Osteocyte (in vitro differentiated cells): ENCODE data around the gene DCST2. TPM values are rescaled to one million over a fixed set of nuclear protein-coding genes. Genes with fewer than 3 reads are reported as not detected.

Experiments used
- DNase-seq: peaks from one replicate; pipeline ENCODE4 v3.0.0; 2021; ENCODE audit warnings: mixed read lengths; ENCODE audit not compliant: unreplicated experiment; ENCODE audit errors: extremely low spot score
- H3K27ac Mint-ChIP-seq: one replicate; pipeline ENCODE4 v1.8.0; 2021; ENCODE audit warnings: mild to moderate bottlenecking, mixed read lengths; ENCODE audit not compliant: unreplicated experiment
- H3K27me3 Mint-ChIP-seq: one replicate; pipeline ENCODE4 v1.8.0; 2021; ENCODE audit warnings: mixed read lengths; ENCODE audit not compliant: unreplicated experiment
- H3K36me3 Mint-ChIP-seq: one replicate; pipeline ENCODE4 v1.8.0; 2021; ENCODE audit warnings: mixed read lengths; ENCODE audit not compliant: unreplicated experiment
- H3K4me1 Mint-ChIP-seq: one replicate; pipeline ENCODE4 v1.8.0; 2021; ENCODE audit warnings: mixed read lengths; ENCODE audit not compliant: unreplicated experiment
- H3K4me3 Mint-ChIP-seq: one replicate; pipeline ENCODE4 v1.8.0; 2021; ENCODE audit warnings: mild to moderate bottlenecking, moderate library complexity, mixed read lengths; ENCODE audit not compliant: unreplicated experiment
- H3K9me3 Mint-ChIP-seq: one replicate; pipeline ENCODE4 v1.8.0; 2021; ENCODE audit warnings: mixed read lengths; ENCODE audit not compliant: unreplicated experiment
- CTCF ChIP-seq: fragments of 200-600 bp; sonication (generic); IDR thresholded peaks from 2 replicates; pipeline ENCODE4 v1.5.0; 2021; ENCODE audit warnings: antibody characterized with exemption, mild to moderate bottlenecking, moderate library complexity
- total RNA-seq: library from RNA; stranded (reverse); gene quantifications from 2 replicates; pipeline ENCODE4 v1.2.1, GENCODE V29; 2021

Gene DCST2
- total RNA-seq, 1 donor from 2014 or later, result 0.75 TPM

- DNase-seq, result no peak
- Mint-ChIP-seq H3K36me3 (peaks cover 7% of the 10 kb centered on the region), H3K27ac (no peak overlapping the region), H3K4me1 (peaks cover 45% of the 10 kb centered on the region), H3K4me3 (no peak overlapping the region), H3K27me3 (no peaks in the 10 kb centered on the region), H3K9me3 (no peaks in the 10 kb centered on the region)
- TF ChIP-seq CTCF, result no peak
Observed at GRCh38 chr1:154971341-154971998, 62.1 kb downstream of the DCST2 start.

- Mint-ChIP-seq H3K4me3 (no peak within 1 kb of the TSS), H3K36me3 (peaks cover 8% of the 10 kb centered on the region), H3K27ac (no peak within 1 kb of the TSS), H3K4me1 (peaks cover 45% of the 10 kb centered on the region), H3K9me3 (no peaks in the 10 kb centered on the region), H3K27me3 (no peaks in the 10 kb centered on the region)
- TF ChIP-seq CTCF, result no peak
- DNase-seq, result peak; percentile 96
Observed at GRCh38 chr1:154970631-154971340, 62.8 kb downstream of the DCST2 start, which contains the start of gene SHC1. TSS of gene SHC1 (minus strand) at chr1:154970747. CDS start at chr1:154970526, 221 bp downstream.

- no peak for DNase-seq
- TF ChIP-seq CTCF, result no peak
- Mint-ChIP-seq H3K9me3 (no peaks in the 10 kb centered on the region), H3K4me3 (no peak overlapping the region), H3K4me1 (peaks cover 47% of the 10 kb centered on the region), H3K27ac (no peak overlapping the region), H3K27me3 (no peaks in the 10 kb centered on the region), H3K36me3 (peaks cover 13% of the 10 kb centered on the region)
Observed at GRCh38 chr1:154969860-154970452, 63.6 kb downstream of the DCST2 start.

GRCh38 chr1:154969246-154969645, 64.3 kb downstream of the DCST2 start:
- no peak for DNase-seq
- Mint-ChIP-seq H3K4me1 (peaks cover 47% of the 10 kb centered on the region), H3K27me3 (no peaks in the 10 kb centered on the region), H3K36me3 (peaks cover 16% of the 10 kb centered on the region), H3K4me3 (no peak overlapping the region), H3K9me3 (no peaks in the 10 kb centered on the region), H3K27ac (no peak overlapping the region)
- TF ChIP-seq CTCF, result no peak

GRCh38 chr1:154968731-154969130, 64.8 kb downstream of the DCST2 start:
- Mint-ChIP-seq H3K27ac (no peak overlapping the region), H3K36me3 (peaks cover 20% of the 10 kb centered on the region), H3K9me3 (no peaks in the 10 kb centered on the region), H3K4me1 (peaks cover 49% of the 10 kb centered on the region), H3K27me3 (no peaks in the 10 kb centered on the region), H3K4me3 (no peak overlapping the region)
- no peak for DNase-seq
- TF ChIP-seq CTCF, result no peak
